Upper lobe of right lung (tissue), 1 donor: ENCODE results near the gene ZNF397. TPM values are rescaled to one million over a fixed set of nuclear protein-coding genes. Genes with fewer than 3 reads are reported as not detected.

Experiments
- ATAC-seq: fragments of 200-7000 bp; cut with Tn5 transposase; one replicate; pipeline ENCODE4 v1.9.1; 2020; ENCODE audit warnings: mild to moderate bottlenecking, moderate library complexity
- DNase-seq: peaks from one replicate; pipeline ENCODE4 v3.0.0-alpha.2; 2020
- H3K27ac ChIP-seq: fragments of 200-600 bp; one replicate; pipeline ENCODE4 v1.8.0; 2022
- H3K27me3 ChIP-seq: fragments of 200-600 bp; one replicate; pipeline ENCODE4 v1.8.0; 2022; ENCODE audit warnings: mild to moderate bottlenecking
- H3K36me3 ChIP-seq: fragments of 200-600 bp; one replicate; pipeline ENCODE4 v1.8.0; 2022
- H3K4me1 ChIP-seq: fragments of 200-600 bp; one replicate; pipeline ENCODE4 v1.8.0; 2022
- H3K4me3 ChIP-seq: fragments of 200-600 bp; one replicate; pipeline ENCODE4 v1.8.0; 2022; ENCODE audit warnings: mild to moderate bottlenecking
- H3K9me3 ChIP-seq: fragments of 200-600 bp; one replicate; pipeline ENCODE4 v1.8.0; 2022
- intact Hi-C: fragments of 100-400 bp; cut with DNase I; formaldehyde crosslinking; loops from one replicate; pipeline ENCODE4 v1.11.0; 2022
- total RNA-seq: library from RNA; stranded (reverse); fragmentation: NEBNext Ultra II Directional; extraction: Animal tissue kit (Norgen Biotek cat#: 25700); gene quantifications from one replicate; pipeline ENCODE4 v1.2.1, GENCODE V29; 2021
- TF ChIP-seq, protein P1 (sequence below): fragments of 200-600 bp; IDR thresholded peaks from one replicate; pipeline ENCODE4 v1.8.0; 2022; ENCODE audit warnings: antibody characterized with exemption
- donor health status: DM: no; HTN: yes; CAD: no; lungs with severe emphysema.

Gene ZNF397
- total RNA-seq, 1 donor from 2014 or later, result 29.2 TPM

DNA sequence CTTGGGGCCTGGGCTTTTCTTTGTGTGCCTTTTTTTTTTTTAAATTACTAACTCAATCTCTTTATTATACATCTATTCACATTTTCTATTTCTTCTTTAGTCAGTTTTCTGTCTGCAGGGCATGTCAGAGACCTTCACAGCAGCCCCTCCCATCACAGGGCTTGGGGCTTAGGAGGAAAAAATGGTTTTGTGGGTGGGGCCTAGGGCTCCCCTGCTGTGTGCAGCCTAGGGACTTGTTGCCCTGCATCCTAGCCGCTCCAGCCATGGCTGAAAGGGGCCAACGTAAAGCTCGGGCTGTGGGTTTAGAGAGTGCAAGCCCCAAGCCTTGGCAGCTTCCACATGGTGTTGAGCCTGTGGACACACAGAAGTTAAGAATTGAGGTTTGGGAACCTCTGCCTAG is 35.4 kb downstream of the ZNF397 start:
- intact Hi-C loops, result no loop called here
- ATAC-seq, result no peak
- H3K4me3 ChIP-seq, result no peak overlapping the region
- H3K27ac ChIP-seq, result no peak overlapping the region
- no peak for DNase-seq
- no peaks in the 10 kb centered on the region for H3K27me3 ChIP-seq
- TF ChIP-seq, protein P1, sequence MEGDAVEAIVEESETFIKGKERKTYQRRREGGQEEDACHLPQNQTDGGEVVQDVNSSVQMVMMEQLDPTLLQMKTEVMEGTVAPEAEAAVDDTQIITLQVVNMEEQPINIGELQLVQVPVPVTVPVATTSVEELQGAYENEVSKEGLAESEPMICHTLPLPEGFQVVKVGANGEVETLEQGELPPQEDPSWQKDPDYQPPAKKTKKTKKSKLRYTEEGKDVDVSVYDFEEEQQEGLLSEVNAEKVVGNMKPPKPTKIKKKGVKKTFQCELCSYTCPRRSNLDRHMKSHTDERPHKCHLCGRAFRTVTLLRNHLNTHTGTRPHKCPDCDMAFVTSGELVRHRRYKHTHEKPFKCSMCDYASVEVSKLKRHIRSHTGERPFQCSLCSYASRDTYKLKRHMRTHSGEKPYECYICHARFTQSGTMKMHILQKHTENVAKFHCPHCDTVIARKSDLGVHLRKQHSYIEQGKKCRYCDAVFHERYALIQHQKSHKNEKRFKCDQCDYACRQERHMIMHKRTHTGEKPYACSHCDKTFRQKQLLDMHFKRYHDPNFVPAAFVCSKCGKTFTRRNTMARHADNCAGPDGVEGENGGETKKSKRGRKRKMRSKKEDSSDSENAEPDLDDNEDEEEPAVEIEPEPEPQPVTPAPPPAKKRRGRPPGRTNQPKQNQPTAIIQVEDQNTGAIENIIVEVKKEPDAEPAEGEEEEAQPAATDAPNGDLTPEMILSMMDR, result no peak
- H3K4me1 ChIP-seq, result no peaks in the 10 kb centered on the region
- H3K36me3 ChIP-seq, result no peaks in the 10 kb centered on the region
- H3K9me3 ChIP-seq, result no peaks in the 10 kb centered on the region

DNA sequence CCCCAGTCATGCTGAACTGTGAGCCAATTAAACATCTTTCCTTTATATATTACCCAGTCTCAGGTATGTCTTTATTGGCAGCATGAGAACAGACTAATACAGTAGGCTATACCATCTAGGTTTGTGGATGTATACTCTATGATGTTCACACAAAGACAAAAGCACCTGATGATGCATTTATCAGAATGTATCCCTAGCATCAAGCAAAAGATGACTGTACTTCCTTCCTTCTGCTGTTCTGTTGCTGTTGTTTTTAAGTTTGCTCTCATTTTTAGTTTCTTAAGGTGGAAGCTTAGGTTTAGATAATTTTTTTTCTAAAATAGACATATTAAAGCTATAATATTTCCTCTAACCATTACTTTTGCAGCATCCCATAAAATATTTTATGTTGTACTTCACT is 36.8 kb downstream of the ZNF397 start:
- ATAC-seq (no peak), DNase-seq (no peak)
- TF ChIP-seq, protein P1, result no peak
- H3K4me3 ChIP-seq, result no peak overlapping the region
- intact Hi-C loops, result no loop called here
- H3K27ac ChIP-seq, result no peak overlapping the region
- H3K36me3 ChIP-seq, result no peaks in the 10 kb centered on the region
- H3K27me3 ChIP-seq, result no peaks in the 10 kb centered on the region
- no peaks in the 10 kb centered on the region for H3K9me3 ChIP-seq
- H3K4me1 ChIP-seq, result no peaks in the 10 kb centered on the region

DNA sequence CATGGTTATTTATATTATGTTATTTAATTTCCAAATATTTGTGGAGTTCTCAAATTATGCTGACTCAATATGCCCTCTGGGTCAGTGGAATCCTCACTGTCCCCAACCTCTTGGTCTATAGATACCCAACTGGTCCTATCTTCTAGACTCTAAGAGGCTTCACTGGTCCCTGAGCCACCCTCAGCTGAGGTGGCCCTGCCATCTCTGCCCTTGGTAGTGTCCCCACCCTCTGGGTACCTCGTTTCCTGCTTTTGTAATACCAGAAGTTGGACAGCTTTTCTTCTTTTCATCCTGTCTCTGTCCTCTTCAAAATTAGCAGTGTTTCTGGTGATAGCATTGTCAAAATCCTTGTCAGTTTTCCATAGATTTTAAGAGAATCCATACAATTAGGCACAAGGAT is 37.3 kb downstream of the ZNF397 start:
- Histone ChIP-seq H3K27ac (no peak overlapping the region), H3K27me3 (no peaks in the 10 kb centered on the region), H3K4me3 (no peak overlapping the region), H3K9me3 (no peaks in the 10 kb centered on the region), H3K36me3 (no peaks in the 10 kb centered on the region), H3K4me1 (no peaks in the 10 kb centered on the region)
- intact Hi-C loops, result no loop called here
- DNase-seq, result no peak
- ATAC-seq, result no peak
- TF ChIP-seq, protein P1, result no peak

DNA sequence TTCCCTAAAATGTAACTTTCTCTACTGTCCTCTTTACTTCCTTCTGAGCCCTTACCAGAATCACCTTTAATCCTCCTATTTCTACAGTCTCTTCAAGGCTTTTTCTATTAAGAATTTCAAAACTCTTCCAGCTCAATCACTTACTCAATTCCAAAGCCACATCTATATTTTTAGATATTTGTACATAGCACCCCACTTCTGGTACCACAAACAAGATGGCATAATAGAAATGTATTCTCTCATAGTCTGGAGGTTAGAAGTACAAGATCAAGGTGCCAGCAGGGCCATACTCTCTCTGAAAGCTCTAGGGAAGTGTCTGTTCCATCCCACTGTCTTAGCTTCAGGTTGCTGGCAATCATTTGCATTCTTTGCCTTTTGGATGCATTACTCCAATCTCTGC is 38.1 kb downstream of the ZNF397 start:
- intact Hi-C loops, result no loop called here
- TF ChIP-seq, protein P1, result no peak
- H3K9me3 ChIP-seq, result no peaks in the 10 kb centered on the region

DNA sequence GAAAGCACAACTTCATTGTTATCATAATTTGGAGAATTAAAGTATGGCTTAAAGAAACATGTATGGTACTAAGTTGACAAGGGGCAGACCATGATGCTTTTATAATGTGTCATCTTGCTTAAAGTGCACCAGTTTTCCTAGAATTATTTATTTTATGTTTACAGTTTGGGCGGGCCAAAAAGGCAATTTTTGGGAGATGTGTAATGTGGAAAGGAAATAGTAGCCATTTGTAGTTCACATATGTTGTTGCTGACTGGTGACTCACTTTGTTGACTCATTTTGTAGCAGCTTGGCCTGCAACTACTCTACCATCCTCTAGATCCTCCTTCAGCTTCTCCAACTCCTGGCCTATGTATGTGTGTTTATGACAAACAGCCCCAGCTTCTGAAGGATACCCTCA is 41.5 kb downstream of the ZNF397 start:
- DNase-seq (no peak), ATAC-seq (no peak)
- TF ChIP-seq, protein P1, result no peak
- no peak overlapping the region for H3K4me3 ChIP-seq
- intact Hi-C loops, result no loop called here
- no peaks in the 10 kb centered on the region for H3K36me3 ChIP-seq
- H3K9me3 ChIP-seq, result no peaks in the 10 kb centered on the region
- no peaks in the 10 kb centered on the region for H3K27me3 ChIP-seq
- H3K27ac ChIP-seq, result no peak overlapping the region
- H3K4me1 ChIP-seq, result no peaks in the 10 kb centered on the region

More for the DNA sequence above, 38.1 kb downstream of the ZNF397 start:
- H3K4me3 ChIP-seq, result no peak overlapping the region
- DNase-seq (no peak), ATAC-seq (no peak)
- H3K27me3 ChIP-seq, result no peaks in the 10 kb centered on the region
- H3K36me3 ChIP-seq, result no peaks in the 10 kb centered on the region
- H3K4me1 ChIP-seq, result no peaks in the 10 kb centered on the region
- no peak overlapping the region for H3K27ac ChIP-seq
